Forelimb muscle (tissue), 1 donor: ENCODE results near the gene SORCS2. TPM values are rescaled to one million over a fixed set of nuclear protein-coding genes. Genes with fewer than 3 reads are reported as not detected.

Experiments used
- DNase-seq: peaks from one replicate; pipeline ENCODE4 v3.0.0-alpha.2; 2013; ENCODE audit warnings: low read depth
- polyA plus RNA-seq: library from polyadenylated mRNA; unstranded; fragments of 120-200 nt; gene quantifications from one replicate; pipeline ENCODE4 v1.2.1, GENCODE V29; 2013; ENCODE audit not compliant: insufficient read length

The SORCS2 gene
- polyA plus RNA-seq, 1 donor: 8.8 TPM

- no peak for DNase-seq
Observed at GRCh38 chr4:7337196-7338058, 145.1 kb downstream of the SORCS2 start.

GRCh38 chr4:7338059-7338452 lies 145.7 kb downstream of the SORCS2 start:
- no peak for DNase-seq

GRCh38 chr4:7338876-7339623 lies 146.7 kb downstream of the SORCS2 start:
- no peak for DNase-seq

GRCh38 chr4:7339751-7340552 lies 147.6 kb downstream of the SORCS2 start:
- no peak for DNase-seq

GRCh38 chr4:7340553-7341433 lies 148.5 kb downstream of the SORCS2 start:
- no peak for DNase-seq

- DNase-seq: no peak
Observed at GRCh38 chr4:7341491-7342222, 149.3 kb downstream of the SORCS2 start.

GRCh38 chr4:7342223-7343080 lies 150.1 kb downstream of the SORCS2 start:
- no peak for DNase-seq

GRCh38 chr4:7343081-7343655 lies 150.8 kb downstream of the SORCS2 start:
- no peak for DNase-seq

- no peak for DNase-seq
Observed at GRCh38 chr4:7343950-7344349, 151.6 kb downstream of the SORCS2 start.

- DNase-seq: peak; percentile 29
Observed at GRCh38 chr4:7344636-7345155, 152.4 kb downstream of the SORCS2 start.

- no peak for DNase-seq
Observed at GRCh38 chr4:7347981-7348380, 155.6 kb downstream of the SORCS2 start.

- DNase-seq: no peak
Observed at GRCh38 chr4:7348946-7349900, 156.9 kb downstream of the SORCS2 start.

- DNase-seq: no peak
Observed at GRCh38 chr4:7350396-7350795, 158.1 kb downstream of the SORCS2 start.

GRCh38 chr4:7351014-7351413 lies 158.7 kb downstream of the SORCS2 start:
- no peak for DNase-seq

- DNase-seq: no peak
Observed at GRCh38 chr4:7352486-7352885, 160.1 kb downstream of the SORCS2 start.

GRCh38 chr4:7353046-7353790 lies 160.9 kb downstream of the SORCS2 start:
- DNase-seq: no peak
